Adipose tissue (tissue), 3 donors: ENCODE results near the gene TMPRSS3. TPM values are rescaled to one million over a fixed set of nuclear protein-coding genes. Genes with fewer than 3 reads are reported as not detected.

Source experiments
- H3K27ac ChIP-seq: one replicate; pipeline ENCODE4 v1.5.1; 2013; ENCODE audit warnings: low read depth, low read length
- WGBS, 3 donors: extraction: QIAGEN DNeasy Blood & Tissue Kit; methylation state at CpG; one replicate each; pipeline ENCODE4 v1.1.7; 2013; 5-methylcytosine and 5-hydroxymethylcytosine counted together
- polyA plus RNA-seq, 3 donors: library from polyadenylated mRNA; stranded (reverse); fragments of 200-250 nt; gene quantifications; one replicate each; pipeline ENCODE4 v1.2.3, GENCODE V29; 2013
- donor health status: healthy with polysubstance abuse.
- donor health status: Bipolar disorder and iron deficiency.
- donor health status: healthy.

The TMPRSS3 gene
- polyA plus RNA-seq, 3 donors = 0.45 to 2.0 (median 0.59) TPM

DNA sequence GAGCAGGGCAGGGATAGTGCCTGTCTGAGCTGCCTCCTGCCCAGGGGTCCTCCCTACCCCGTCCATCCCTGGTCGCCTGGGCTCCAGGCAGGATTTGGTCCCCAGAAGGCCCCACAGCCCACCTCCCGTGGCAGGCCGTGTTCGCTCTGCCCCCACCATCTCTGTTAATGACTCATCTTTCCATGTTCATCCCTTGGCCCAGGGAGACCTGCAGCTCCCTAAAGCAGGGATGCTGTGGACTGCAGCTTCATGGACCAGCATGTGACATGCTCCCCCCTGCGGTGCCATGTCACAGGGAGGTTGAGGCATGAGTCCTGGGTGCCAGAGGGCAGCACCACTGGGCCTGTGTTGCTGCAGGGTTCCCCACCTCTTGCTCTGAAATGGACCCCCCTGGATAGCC is 34.7 kb upstream of the TMPRSS3 start:
- H3K27ac ChIP-seq = no peak overlapping the region
- 77 to 88% (median 85%) methylated on average over 6 of the region's 6 CpGs for WGBS, 3 donors

GRCh38 chr21:42429856-42430255 is 34.0 kb upstream of the TMPRSS3 start:
- 38 to 47% (median 39%) methylated on average over 9 of the region's 9 CpGs for WGBS, 3 donors
- H3K27ac ChIP-seq = no peak overlapping the region

GRCh38 chr21:42429021-42429420 is 33.2 kb upstream of the TMPRSS3 start:
- 97 to 100% (median 100%) methylated on average over 1 of the region's 1 CpG for WGBS, 3 donors

DNA sequence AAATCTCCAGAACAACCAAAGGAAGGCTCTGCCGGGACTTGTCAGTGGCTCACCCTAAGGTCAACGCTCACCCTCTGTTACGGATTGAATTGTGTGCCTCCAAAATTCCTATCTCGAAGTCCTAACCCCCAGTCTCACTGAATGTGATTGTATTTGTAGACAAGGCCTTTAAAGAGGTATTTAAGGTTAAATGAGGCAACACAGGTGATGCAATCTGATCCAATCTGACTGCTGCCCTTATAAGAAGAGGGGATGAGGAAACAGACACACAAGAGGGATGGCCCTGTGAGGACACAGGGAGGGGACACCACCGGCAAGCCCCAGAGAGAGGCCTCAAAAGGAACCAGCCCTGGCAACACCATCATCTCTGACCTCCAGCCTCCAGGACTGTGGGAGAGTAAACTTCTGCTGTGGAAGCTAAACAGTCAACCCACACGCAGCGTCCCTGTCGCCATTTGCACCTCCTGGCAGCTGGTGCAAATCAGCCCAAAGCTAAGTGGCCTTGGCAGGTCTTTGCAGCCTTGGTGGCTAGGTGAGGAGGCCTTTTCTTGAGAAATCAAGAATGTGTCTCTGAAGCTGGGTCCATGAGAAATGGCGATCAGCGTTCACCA is 32.1 kb upstream of the TMPRSS3 start:
- no peak overlapping the region for H3K27ac ChIP-seq
- WGBS, 3 donors = 72 to 80% (median 79%) methylated on average over 10 of the region's 10 CpGs

More at GRCh38 chr21:42429021-42429420, 33.2 kb upstream of the TMPRSS3 start:
- H3K27ac ChIP-seq = no peak overlapping the region

DNA sequence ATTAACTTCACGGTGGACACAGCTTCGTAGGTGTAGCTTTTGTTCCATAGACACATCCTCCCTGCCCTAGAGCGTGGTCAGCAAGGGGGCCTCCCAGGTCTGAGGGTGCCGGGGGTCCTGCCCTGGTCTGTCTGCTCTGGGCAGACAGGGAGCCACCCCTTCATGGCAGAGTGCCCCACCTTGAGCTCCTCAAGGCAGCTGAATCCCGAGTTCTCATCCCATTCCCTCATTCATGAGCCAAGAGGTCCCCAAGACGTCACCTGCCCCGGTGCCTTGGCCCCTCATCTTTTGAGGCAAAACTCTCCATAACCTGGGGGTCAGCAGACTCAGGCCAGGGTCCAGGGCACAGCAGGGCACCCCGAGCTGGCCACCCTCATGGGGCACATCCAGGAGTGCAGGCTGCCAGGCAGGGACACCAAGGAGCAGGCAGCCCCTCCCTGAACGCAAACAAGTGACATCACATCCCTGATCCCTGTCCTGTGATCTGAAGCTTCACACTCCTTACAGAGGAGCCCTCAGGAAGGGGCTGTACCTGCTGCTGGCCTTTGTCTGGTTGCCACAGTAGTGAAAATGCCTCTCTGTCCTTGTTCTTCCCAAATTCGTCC is 31.1 kb upstream of the TMPRSS3 start:
- 85 to 90% (median 87%) methylated on average over 10 of the region's 10 CpGs for WGBS, 3 donors
- H3K27ac ChIP-seq = no peak overlapping the region

DNA sequence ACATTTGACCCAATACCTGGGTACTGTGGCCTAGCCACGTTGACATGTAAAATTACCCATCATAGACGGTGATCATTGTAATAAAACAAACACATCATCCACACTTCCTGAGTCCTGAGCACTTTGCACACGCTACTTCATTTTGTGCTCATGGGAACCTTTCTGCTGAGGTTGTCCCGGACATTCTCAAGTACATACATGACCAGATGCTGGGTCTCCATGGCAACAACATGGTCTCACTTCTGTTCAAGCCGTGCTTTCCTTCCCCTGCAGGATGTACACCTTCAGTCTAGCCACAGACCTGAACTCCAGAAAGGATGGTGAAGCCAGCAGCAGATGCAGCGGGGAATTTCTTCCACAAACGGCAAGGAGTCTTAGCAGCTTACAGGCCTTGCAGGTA is 30.6 kb upstream of the TMPRSS3 start:
- WGBS, 3 donors = 75 to 79% (median 78%) methylated on average over 7 of the region's 7 CpGs
- no peak overlapping the region for H3K27ac ChIP-seq

DNA sequence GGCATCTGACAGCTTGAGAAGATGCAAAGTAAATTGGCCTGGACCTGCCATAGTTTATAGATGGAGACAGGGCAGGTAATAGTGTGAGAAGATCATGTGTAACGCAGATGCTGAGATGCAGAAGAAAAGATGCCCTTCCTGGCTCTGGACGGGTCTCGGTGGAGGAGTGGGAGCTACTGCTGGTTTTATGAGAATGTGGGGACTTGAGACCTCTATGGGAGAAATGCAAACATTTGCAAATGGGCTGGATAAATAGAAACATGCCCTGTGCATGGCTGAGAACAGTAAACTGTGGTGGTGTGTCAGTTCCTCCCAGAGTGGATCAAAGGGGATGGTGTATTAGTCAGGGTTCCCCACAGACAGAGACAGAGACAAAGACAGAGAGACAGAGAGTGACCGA is 29.7 kb upstream of the TMPRSS3 start:
- 42 to 70% (median 46%) methylated on average over 4 of the region's 4 CpGs for WGBS, 3 donors
- no peak overlapping the region for H3K27ac ChIP-seq

- no peak overlapping the region for H3K27ac ChIP-seq
These were observed 29.2 kb upstream of the TMPRSS3 start for GRCh38 chr21:42424914-42425541.

GRCh38 chr21:42423685-42424084 is 27.8 kb upstream of the TMPRSS3 start:
- 71 to 82% (median 76%) methylated on average over 2 of the region's 2 CpGs for WGBS, 3 donors
- no peak overlapping the region for H3K27ac ChIP-seq

More at GRCh38 chr21:42424914-42425541, 29.2 kb upstream of the TMPRSS3 start:
- WGBS, 3 donors = 28 to 75% (median 42%) methylated on average over 12 of the region's 12 CpGs

DNA sequence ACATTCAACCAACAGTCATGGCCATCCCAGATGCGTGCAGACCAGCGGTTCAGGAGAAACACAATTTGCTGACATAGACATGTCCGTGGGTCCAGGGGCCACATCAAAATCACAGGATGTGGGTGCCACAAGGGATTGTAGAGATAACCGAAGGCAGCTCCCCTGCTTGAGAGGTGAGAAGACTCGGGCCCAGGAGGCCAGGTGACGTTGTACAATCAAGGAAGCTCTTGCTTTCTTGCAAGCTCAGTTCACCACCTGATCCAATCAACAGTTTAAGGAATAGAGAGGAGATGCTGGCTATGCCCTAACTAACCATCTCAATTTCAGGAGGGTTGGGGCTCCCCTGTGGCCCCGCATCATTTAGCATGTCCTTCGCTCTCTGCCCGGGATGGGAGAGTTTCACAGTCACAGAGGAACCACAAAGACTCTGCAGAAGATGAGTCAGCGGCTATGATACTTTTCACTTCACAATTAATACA is 27.4 kb upstream of the TMPRSS3 start:
- WGBS, 3 donors = 64 to 78% (median 66%) methylated on average over 10 of the region's 10 CpGs

DNA sequence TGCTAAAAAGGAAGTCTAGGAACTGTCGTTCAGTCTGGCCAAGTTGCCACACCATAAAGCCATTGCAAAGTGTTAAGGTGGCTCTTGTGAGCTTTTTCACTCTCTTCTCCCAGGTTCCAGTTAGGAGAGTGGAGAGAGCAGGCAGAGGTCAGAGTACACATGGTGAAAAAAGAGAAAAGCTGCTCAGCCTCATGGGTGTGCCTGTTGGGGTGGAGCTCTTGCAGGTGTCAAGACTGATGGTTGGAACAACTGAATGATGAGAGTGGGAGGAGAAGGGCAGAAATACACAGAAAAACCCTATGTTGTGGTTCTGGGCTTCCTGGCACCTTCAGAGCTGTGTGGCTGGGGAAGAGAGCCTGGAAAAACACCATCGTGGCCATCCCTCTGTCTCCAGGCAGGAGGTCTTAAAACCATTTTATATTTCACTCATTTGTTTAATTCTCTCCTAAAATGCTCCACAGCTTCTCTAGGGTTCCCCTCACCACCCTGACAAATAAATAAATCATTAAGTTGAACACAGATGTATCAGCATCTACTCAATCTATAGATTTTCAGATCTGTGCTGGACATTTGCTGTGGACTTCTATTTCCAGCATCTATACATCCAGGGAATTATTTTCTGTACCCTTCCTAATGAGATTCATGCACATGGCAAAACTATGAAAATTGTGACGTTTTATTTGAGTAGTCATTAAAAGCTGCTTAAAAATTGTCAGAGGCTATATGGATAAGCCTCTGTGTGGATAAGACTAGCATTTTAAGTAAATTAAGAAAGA is 25.4 kb upstream of the TMPRSS3 start:
- H3K27ac ChIP-seq = no peak overlapping the region
- 66 to 74% (median 67%) methylated on average over 3 of the region's 3 CpGs for WGBS, 3 donors

More for the DNA sequence above, 27.4 kb upstream of the TMPRSS3 start:
- no peak overlapping the region for H3K27ac ChIP-seq

DNA sequence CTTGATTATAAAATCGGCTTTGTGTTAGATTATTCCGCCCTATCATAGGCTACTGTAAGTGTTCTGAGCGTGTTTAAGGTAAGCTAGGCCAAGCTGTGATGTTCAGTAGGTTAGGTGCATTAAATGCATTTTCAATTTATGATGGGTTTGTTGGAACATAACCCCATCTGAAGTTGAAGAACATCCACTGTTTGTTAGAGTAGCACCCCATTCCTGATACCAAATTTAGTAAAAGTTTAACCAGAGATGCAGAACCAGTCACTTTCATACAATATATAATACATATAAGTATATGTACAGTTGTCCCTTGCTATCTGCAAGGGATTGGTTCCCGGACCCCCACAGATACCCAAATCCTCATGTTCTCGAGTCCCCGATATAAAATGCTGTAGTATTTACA is 24.0 kb upstream of the TMPRSS3 start:
- no peak overlapping the region for H3K27ac ChIP-seq
- WGBS, 3 donors = 91 to 97% (median 95%) methylated on average over 6 of the region's 6 CpGs

- 51 to 59% (median 55%) methylated on average over 4 of the region's 4 CpGs for WGBS, 3 donors
- H3K27ac ChIP-seq = no peak overlapping the region
These were observed 23.0 kb upstream of the TMPRSS3 start for GRCh38 chr21:42418886-42419285.

DNA sequence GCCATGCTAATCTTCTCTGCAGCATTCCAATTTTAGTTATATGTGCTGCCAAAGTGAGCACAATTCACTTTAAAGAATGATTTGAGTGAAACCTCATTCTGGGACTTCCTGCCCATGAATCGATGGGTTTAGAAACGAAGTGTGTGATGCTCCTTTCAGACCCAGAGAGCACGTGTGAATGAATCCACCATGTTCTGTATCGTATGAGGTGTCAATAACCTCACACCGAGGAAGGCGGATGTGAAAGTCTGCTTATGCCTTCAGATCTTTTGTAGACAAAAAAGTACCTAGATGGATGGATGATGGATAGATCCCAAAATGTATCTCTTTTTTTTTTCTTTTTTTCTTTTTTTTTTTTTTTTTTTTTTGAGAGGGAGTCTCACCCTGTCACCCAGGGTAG is 21.7 kb upstream of the TMPRSS3 start:
- 78 to 80% (median 79%) methylated on average over 6 of the region's 6 CpGs for WGBS, 3 donors

DNA sequence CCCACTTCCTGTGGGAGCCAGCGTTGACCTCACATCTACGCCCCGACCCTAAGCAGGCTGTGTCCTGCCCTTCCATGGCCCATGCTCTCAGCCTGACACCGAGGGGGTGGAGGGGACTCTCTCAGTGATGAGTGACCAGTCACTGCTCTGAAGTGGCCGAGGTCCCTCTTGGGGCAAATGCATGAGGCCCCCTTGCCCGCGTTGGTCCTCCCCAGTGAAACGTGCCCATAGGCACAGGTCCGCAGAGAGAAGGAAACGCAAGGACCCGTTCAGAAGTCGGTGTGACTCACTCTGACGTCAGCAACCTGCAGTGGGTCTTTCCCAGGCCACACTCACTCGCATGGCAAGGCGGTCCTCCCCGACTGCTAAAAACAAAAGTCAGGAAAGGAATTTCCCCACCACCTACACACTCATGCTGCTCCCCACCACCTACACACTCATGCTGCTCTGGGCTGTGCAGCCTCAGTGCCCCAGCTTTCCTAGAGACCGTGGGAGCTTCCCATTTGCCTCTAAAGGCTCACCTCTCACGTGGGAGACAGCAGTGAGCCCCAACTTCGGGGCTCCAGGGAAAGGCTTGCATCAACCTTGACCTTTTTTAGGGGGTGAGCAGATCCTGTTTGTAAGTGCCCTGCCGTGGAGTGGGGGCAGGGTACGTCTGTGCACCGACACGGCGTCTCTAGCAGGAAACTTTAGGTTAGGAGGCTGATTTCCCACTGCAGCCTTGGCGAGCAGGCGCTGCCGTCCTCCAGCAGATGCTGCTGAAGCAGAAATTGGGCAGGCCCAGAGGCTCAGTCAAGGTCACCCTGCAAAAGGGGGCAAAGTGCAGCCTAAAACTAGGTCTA is 19.3 kb upstream of the TMPRSS3 start:
- H3K27ac ChIP-seq = no peak overlapping the region
- 46 to 64% (median 56%) methylated on average over 25 to 27 of the region's 27 CpGs for WGBS, 3 donors

More for the DNA sequence above, 21.7 kb upstream of the TMPRSS3 start:
- no peak overlapping the region for H3K27ac ChIP-seq

DNA sequence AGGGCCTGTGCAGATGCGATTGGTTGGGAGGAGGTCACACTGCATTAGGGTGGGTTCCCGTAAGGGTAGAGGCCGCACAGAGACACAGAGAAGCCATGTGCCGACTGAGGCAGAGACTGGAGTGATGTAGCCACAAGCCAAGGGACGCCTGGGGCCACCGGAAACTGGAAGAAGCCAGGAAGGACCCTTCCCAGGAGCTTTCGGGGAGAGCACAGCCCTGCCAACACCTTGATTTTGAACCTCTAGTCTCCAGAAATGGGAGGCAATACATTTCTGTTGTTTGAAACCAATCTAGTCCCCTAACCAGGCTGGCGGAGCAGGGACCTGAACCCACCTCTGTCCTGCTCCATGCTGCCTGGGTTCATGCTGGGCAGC is 18.7 kb upstream of the TMPRSS3 start:
- 90 to 96% (median 90%) methylated on average over 8 of the region's 8 CpGs for WGBS, 3 donors
- H3K27ac ChIP-seq = no peak overlapping the region

DNA sequence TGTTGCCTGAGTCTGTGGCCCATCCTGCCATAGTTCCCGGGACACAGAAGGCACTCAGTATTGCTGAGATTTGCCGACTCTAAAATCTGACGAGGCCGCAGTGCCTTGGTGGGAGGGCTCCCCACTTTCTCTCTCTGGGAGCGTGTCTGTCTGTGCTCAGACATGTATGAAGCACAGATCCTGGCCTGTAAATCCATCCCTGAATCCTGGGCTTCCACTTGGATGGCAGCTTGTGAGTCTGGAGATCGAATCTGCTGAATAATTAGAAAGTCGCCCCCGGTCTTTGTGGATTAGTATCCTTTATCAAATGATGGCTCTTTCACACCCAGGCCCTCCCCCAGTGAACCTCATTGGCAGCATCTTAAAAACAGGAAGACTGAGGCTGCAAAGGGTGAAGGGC is 18.2 kb upstream of the TMPRSS3 start:
- WGBS, 3 donors = 92 to 94% (median 93%) methylated on average over 8 of the region's 8 CpGs
- H3K27ac ChIP-seq = no peak overlapping the region

DNA sequence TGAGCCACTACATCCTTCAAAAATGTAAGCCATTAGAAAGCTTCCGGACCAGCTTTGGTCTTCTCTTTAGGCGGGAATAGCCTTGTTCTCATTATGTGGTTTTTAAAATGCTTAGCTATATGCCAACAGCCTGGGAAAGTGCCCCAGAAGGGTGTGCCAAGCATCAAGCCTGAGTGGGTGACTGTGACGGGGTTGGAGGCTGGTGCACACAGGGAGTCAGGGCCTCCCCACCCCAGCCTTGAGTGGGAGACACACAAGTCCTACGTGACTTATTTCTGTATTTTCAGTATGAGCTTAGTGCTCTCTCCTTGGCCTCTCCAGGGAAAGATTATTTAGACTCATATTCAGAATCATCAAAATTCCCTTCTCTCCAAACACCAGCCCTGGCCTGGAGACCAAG is 17.6 kb upstream of the TMPRSS3 start:
- 88 to 90% (median 89%) methylated on average over 4 of the region's 4 CpGs for WGBS, 3 donors
- H3K27ac ChIP-seq = no peak overlapping the region
